NCI-H748 treated with DMSO at 0.1 percent for 48 hours (cell line): ENCODE measurements around the gene RCBTB2.
A peak's percentile ranks its signal among the peaks of the same experiment; 100 is the strongest.
"Not testable (repeated sequence)": the region's sequence is repeated elsewhere in the genome, so short reads cannot be mapped to it uniquely, and the experiment has no call there.

ENCODE experiments used
- DNase-seq: peaks from one replicate; lab custom pipeline; 2025; lab: John Stamatoyannopoulos, UW

Gene RCBTB2

DNA sequence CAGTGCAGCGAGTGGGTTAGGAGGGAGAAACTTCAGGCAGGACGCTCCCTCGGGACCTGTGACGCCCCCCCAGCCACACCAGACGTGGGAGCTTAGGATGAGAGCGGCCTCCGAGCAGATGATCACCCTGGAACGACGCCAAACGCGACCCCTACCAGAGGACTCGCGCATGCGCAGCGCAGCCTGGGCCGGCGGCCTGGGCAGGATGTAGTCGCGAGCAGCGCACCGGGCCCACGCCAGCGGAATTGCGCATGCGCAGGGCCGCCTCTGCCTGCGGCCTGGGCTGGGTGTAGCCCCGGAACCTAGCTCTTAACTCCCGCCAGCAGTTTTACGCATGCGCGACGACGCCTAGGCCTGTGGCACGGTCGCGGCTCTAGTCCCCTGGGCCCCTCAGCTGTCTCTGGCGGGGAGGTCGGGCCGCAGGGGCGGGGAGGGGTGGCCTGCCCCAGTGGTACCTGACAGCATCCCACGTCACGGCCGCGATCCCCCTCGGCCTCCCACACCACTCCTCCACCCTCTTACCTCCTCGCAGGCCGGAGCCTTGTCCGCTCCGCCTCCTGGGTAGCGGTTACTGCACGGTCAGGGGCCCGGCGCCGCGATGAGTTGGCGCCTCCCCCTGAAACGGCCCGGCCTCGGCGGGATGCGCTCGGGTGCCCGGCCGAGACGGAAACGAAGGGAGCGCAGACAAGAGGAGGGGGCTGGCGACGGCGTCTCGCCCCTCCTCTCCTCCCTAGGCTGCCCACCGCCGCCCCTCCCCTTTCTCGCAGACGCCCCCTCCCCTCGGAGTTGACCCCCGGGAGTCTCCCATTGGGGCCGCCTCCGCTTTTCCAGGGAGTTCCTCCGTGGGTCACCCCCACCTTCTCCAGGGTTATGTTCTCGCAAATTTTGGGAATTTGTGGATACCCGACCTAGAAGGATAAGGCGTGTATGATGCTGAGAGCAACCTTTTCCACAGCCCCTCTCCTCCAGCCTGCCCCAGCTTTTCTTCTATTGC lies at the start of gene RCBTB2:
TSS of gene RCBTB2 (minus strand) at position 575 of the 994 bp plus-strand sequence. CDS start 11,141 bp downstream, outside the sequence.
- DNase-seq: peak; percentile 95

DNA sequence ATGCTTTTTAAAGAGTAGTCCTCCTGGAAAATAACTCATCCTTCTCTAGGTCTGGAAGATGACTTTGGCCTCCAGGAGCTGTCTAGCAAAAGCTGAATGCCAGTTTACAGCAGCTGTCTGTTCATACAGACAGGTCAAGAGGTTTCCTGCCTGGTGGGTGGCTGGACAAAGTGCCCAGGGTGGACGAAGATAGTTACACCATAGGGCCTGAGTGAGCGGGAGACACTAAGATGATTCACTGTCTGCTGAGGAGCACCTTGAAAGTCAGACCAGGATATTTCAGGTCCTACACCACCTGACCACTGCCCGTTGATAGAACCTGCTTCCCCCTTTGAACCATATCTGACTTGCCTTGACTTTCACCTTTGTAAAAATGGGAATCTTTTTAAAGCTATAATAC lies 49.2 kb upstream of the RCBTB2 start:
- no peak for DNase-seq

DNA sequence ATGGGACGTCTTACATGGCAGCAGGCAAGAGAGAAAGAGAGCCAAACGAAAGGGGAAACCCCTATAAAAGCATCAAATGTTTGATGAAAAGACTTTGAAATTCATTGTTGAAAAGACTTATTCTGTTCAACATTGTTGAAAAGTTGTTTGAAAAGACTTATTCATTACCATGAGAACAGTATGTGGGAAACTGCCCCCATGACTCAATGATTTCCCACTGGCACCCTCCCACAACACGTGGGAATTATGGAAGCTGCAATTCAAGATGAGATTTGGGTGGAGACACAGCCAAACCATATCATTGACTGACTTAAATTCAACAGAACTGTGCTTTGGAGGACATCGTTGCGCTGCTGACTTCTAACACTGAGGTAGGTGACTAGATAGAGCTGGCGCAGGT lies 48.0 kb upstream of the RCBTB2 start:
- no peak for DNase-seq

DNA sequence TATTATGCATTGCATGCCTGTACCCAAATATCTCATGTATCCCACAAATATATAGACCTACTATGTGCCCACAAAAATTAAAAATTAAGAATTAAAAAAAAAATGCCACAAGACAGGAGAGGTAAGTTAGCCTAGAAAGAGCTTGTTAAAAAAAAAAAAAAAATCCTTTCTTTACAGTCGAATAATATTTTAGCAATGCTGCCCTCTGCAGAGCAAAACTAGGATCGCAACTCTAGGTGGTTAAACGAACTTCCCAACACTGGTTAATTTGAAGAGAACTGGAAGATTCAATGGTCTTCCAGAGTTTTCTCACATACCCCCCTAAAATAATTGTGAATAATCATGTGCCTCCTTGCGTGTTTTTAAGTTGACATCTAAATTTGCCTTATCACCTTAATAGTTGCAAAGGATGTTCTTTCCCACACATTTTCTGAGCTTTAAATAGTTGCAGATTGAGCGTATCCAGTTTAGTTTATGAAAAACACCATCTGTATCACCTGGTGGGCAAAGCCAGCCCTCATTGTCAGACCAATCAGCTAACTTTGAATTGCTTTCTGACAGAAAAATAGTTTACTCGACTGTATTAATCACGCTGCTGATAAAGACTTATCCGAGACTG lies 47.4 kb upstream of the RCBTB2 start:
- DNase-seq: peak; percentile 48

DNA sequence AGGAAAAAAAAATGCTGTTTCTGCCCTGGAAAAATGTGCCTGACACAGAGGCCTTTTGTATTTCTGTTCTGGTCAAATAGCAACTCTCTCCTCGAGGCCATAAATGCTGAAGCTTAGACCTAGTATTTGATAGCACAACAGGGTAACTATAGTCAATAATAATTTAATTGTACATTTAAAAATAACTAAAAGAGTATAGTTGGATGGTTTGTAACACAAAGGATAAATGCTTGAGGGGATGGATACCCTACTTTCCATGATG lies 47.0 kb upstream of the RCBTB2 start:
- not testable (repeated sequence) for DNase-seq

DNA sequence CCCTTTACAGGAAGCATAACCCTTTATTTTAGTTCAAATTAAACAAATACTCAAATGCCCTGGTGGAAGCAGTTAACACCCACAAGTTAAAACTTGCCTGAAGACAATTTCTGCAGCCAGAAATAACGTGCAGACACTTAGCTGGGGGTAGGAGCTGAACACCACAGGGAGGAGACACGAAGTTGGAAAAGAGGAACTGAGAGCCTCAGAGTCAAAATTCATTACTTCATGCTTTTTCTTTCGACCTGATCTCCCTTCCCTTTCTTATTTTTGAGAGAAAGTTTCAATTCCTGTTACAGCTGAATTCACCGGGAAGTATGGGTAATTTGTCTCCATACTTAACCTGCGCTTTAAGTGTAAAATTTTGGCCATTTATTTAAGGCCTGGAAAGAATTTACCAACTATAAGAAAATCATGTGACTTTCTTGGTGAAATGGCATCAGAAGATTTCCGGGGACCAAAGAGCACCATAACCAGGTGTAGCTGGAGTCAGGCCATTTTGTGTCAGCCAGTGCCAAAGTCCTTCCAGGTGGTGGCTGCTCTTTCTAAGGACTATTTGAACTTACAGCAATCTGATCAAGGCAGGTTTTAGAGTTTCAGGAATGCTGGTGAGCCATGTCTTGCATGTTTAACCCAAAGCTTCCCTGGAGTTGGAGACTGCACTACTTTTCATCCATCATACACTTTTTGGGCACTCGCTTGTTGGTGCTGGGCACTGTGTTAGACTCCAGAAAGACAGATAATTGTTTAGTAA lies 46.5 kb upstream of the RCBTB2 start:
- DNase-seq: no peak

DNA sequence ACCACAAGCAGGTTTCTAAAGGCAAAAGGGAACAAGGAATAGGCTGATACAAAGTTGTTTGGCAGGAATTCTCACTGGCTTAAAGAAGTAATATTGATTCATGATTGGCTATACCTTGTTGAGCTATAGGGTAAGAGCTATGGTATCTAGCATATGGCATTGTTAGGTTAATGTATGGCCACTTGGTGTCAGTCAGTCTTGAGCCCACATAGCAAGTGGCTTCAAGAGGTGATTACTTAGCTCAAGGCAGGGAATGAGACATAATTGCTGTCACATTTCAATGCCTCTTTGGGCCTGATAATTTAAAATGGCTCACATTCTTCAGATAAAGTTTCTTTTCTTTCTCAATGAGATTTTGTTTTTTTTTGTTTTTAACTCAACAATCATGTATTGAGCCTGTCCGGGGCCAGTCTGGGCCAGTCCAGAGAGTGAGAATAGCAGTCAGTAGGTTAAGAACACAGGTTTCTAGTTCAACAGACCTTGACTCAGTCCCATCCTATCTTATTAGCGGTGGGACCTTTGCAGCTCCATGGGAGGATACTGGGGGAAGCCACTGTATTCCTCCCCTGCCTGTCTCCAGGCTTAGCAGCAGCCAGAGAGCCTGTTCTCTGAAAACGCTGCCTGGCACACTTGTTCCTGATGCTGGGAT lies 45.8 kb upstream of the RCBTB2 start:
- DNase-seq: no peak

DNA sequence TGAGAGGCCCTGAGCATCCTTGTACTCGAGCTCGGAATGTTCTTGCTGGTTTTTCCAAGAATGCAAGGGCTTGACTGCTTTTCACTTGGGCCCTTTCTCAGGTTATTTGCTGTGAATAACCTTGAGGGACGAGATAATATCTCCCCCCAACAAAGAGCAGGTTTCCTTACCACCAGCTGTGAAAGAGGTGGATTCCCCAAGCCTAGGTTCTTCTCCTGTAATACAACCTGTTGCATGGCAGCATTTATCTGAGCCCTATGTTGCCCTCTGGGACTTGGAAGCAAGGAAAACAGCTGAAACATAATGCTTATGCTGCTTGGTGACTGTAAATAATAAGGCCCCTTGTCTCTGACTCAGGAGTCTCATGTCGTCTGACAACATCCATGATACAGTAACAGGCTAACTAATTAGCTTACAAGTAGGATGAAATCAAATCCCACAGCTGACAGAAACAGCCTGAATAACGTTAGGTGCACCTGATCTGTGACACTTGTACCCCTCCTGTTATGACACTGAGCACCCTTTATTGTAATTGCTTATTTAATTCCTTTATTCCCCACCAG lies 43.6 kb upstream of the RCBTB2 start:
- no peak for DNase-seq

DNA sequence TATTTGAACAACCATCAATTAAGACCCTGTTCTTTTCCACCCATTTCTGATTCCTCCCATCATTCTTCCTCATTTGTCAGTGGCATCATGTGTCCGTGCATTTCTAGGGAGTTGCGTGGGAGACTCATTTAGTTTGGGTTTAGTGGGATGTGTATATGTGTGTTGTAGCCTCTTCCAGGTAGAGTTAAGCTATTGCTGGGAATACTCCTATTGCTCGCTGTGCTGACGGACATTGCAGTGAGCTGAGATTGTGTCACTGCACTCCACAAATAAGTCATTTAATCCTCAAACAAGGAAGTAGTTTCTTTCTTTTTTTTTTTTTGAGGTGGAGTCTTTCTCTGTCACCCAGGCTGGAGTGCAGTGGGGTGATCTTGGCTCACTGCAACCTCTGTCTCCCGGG lies 42.2 kb upstream of the RCBTB2 start:
- no peak for DNase-seq

DNA sequence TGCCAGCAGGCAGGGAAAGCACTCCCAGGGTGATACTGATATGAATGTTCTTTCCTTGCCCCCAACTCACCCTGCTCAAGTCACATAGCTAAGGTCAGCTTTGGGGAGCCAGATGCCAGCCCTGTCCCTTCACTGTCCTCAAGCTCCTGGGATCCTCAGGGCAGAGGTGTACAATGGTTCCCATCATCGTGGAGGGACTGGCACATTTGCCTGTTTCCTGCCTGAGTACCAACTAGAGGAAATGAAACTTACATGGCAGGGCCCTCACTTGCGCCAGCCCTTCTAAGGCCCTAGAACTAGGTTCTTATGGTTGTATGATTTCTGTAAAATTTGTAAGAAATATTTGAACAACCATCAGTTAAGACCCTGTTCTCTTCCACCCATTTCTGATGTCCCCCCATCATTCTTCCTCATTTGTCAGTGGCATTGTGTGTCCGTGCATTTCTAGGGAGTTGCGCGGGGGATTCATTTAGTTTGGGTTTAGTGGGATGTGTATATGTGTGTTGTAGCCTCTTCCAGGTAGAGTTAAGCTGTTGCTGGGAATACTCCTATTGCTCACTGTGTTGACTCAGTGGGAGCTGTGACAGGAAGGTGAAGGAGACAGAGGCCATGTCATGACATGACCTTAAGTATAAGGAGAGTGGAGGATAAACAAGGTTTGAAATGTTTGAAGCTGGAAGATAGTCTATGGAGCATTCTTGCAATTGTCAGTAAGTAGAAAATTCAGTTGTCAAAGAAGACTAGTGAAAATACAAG lies 41.3 kb upstream of the RCBTB2 start:
- DNase-seq: no peak

DNA sequence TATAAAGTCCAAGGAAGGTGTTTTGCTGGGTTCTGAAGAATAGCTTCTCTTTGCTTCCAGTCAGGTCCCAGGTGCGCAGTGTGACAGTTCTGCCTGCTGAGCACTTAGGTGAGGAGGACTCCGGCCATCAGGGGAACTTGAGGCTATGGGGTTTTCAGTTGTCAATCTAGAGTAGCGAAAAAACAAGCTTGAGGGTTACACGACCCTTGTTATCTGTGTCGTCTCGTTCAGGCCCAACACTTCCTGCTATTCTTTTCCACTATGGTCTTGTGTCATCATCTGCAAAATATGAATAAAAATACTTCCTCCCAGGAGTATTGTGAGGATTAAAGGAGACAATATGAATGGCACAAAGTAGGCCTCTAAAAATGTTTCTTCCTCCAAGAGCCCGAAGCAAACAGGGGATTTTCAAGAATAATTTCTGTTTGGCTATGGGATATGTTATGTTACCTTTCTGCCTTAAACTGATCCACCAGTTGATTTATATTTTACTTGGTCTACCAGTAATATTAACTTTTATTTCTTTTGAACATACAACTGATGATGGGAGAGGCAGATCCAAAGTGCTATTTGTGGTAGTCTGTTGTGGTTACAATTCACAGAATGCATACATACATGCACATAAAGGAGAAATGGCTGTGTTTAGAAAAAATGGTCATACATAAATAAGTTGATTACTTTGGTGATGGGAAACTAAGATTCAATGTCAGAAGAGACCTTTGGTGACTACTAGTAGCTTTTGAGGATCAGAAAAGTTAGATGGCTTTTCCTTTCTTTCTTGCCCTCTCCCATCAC lies 40.5 kb upstream of the RCBTB2 start:
- DNase-seq: no peak

DNA sequence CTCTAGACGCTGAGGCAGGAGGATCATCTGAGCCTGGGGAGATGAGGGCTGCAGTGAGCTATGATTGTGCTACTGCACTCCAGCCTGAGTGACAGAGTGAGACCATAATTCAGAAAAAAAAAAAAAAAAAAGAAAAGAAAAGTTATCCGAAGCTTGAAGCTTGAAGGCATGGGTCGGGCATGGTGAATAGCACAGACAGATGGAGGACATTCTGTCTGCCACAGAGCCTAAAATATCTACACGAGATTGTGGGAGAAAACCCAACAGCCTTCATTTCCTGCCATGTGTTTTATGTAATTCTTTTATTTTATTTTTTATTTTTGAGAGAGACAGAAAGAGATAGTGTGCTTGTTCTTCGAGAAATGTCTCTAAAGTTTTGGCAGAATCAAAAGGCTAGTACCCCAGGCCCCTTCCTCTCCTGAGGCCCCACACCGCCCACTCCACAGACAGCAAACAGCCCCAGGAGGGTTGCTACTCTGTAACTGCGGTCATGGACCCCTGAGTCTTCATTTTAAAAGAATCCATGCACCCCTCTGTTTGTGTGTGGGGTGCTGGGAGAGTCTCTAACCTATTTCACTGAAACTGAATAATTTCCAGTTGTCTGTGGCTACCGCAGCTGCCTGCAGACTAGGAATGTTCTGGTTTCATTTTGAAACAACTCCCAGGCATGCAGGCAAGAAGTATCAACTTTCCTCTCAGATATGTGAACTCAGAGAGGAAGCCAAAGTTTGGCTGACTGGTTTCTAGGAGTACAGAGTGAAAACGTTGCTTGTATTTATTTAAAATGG lies 38.4 kb upstream of the RCBTB2 start:
- DNase-seq: no peak

DNA sequence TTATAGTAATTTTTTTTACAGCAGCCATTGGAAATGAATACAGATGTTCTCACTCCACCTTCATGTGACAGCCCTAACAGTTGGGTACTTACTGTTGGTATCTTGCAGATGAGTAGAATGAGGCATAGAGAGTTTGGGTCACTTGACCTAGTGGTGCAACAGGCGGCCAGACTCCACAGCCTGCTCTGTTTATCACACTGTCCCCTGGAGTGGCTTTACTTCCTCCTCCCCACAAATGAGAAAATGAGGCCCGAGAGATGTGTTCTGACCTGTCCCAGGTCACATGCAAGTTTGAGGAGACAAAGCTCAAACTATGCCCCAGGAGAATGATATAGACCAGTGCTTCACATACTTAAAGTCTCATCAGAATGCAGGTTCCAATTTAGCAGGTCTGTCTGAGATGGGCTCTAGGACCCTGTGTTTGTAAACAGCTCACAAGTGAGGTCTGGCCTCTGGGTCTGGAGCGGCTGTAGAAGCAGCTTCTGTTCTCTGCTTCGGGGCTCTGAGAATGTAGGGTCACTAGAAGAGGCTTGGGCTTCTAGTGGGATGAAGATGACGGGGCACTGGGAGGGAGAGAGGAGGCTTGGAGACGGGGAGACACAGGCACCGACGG lies 37.4 kb upstream of the RCBTB2 start:
- DNase-seq: no peak

DNA sequence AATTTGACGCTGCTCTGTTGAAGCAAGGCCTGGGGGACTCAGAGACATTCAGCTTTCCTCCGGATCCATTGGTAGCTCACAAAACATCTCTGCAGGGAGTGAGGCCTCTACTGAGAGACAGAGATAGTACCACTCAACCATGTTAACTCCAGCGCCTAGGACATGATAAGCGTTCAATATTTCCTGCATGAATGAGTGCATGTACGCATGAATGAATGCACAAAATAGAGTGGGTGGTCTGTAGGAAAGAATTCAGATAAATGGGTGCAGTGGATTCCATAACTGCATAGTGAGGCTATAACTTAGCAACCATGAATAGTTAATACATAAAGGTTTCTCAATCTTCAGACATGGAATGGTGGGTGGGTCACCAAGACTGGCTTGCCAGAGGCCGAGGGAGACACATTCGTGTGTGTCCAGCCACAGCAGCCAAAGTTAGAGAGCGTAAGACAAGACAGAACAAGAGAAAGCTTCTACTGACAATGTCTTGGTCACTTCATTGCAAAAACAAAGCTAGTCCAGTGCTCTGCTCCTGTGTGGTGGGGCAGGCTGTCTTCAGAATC lies 36.3 kb upstream of the RCBTB2 start:
- DNase-seq: no peak

DNA sequence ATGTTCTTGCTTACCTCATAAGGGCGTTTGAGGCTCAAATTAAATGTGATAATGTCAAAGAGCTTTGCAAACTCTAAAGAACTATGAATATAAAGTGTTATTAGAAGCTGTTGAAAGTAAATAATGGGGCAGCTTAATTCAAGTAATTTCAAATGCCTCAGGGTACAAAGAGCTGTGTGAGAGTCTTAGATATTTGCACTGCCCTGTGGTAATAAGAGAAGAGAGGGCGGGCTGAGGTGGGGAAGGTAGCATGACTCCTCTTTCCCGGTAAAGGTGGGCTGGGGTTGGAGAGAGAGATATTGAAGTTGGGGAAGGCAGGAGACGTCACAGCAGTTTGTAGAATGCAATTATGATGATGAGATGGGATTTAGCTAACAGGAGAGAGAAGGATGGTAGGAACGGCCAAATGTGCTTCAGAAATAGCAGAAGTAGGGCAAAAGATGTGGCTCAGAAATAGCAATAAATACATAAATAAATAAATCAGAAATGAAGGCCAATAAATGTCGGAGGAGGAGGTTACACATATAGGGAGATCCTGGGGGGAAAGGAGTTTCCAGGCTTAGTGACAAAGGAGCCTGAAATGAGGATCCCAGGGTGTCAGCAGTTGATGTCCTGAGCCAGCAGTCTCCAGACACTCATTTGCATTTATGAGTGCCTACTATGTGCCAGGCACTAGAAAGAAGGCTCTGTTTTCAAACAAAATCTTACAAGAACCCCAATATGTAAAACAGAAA lies 35.7 kb upstream of the RCBTB2 start:
- no peak for DNase-seq

DNA sequence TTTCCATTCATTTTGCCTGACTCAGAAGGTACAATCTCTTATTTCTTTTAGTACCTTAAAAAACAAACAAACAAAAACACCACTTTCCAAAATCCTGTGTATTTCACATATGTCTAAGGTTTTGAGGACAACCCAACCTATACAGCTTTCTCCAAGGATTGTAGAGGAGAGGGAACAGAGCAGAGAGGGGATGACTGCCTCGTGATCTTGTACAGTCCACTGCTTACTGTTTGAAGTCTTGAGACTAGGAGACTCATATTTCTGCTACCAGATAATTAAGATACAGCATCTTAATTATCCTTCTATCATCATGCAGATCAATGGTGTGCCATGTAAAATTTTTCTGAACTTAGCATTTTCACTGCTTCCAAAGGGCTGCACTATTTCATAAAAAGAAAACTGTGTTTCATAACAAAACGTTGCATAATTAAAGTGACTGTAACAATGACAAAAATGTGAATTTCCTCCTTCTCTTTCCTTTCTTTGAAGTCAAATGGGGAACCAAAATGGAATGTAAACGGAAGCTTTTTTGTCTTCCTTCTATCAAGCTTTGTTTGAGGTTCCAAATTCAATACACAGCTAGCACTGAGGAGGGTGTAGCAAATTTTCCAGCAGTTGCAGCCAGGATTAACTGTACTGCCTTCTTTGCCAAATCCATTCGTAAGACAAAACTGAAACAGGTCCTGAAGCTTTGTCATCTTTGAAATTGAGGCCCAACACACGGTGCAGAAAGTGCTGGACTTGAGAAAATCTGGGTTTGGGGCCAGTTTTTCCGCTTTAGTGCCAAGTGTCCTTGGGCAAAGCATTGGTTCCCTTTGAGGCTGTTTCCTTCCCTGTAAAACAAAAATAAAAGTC lies 34.9 kb upstream of the RCBTB2 start:
- DNase-seq: no peak

DNA sequence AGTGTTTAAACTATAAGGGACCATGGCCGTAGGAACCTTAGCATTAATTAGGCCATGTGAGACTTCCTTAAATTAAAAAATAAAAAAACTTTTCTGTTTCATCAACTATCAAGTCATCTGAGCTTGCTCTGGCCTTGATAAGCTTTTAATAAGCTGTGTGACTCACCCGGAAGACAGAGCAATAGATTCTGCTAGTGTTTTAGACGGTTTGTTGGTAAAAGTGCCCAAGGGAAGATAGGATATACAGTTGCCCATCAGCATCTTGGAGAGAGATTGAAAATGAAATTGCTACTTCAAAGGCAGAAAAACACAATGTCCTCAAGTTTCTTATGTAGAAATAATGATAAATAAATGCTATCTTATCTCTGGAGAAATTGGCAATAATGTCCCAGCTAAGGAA lies 31.2 kb upstream of the RCBTB2 start:
- DNase-seq: no peak
